Ectodermal cell (in vitro differentiated cells): Measurements from ENCODE around the gene TK2.
A peak's percentile ranks its signal among the peaks of the same experiment; 100 is the strongest.

Experiments used
- H3K27ac ChIP-seq: 2 replicates; pipeline ENCODE4 v1.7.0; 2013; ENCODE audit warnings: mild to moderate bottlenecking, low read depth, low read length; ENCODE audit not compliant: insufficient read depth, poor library complexity, severe bottlenecking
- H3K27me3 ChIP-seq: 2 replicates; pipeline ENCODE4 v1.7.0; 2013; ENCODE audit warnings: mild to moderate bottlenecking, low read length; ENCODE audit not compliant: insufficient read depth, control insufficient read depth, poor library complexity, severe bottlenecking
- H3K36me3 ChIP-seq: one replicate; pipeline ENCODE4 v1.7.0; 2013; ENCODE audit warnings: low read length; ENCODE audit not compliant: control insufficient read depth, insufficient read depth
- H3K4me1 ChIP-seq: one replicate; pipeline ENCODE4 v1.7.0; 2013; ENCODE audit warnings: low read length; ENCODE audit not compliant: control insufficient read depth, insufficient read depth
- H3K4me3 ChIP-seq: 2 replicates; pipeline ENCODE4 v1.7.0; 2013; ENCODE audit warnings: low read depth, low read length, control low read depth; ENCODE audit not compliant: insufficient read depth
- H3K9me3 ChIP-seq: 2 replicates; pipeline ENCODE4 v1.7.0; 2013; ENCODE audit warnings: mild to moderate bottlenecking, low read length, moderate library complexity; ENCODE audit not compliant: control insufficient read depth
- WGBS, 2 experiments: methylation state at CpG; one replicate each; pipeline ENCODE4 v1.1.7; 2013; ENCODE audit warnings: missing lambda C conversion rate in 2 of 2; 5-methylcytosine and 5-hydroxymethylcytosine counted together

TK2 gene

DNA sequence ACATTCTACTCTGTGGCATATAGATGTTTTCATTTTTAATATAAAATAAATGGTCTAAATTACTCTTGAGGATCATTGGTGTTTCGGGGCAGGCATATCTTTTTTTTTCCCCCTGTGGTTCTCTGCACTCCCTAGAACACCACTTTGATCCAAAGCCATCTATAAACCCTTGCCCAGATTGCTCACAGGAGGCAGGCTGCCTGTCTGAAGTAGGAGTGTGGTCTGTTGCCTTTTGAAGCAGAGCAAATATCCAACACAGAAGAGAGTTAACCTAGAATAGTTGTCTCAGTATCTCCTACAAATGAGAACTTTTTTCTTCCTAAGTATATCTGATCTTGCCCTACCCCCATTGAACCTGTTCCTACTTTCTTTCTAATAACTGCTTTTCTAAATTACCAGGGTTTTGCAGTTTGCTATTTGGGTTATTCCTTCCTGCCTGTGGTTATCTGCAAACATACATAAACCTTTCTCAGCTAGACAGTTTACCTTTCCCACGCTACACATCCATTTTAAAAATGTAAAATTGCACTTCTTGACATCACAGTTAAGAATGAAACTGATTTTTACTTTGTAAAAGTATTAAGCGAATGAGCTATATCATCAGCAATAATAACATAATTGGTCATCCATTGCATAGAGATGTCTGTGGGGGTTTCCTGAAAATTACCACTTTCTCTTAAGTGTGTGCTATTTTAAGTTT is 11.6 kb upstream of the TK2 start:
- no peak overlapping the region for H3K4me3 ChIP-seq
- H3K9me3 ChIP-seq: no peaks in the 10 kb centered on the region
- H3K27me3 ChIP-seq: no peaks in the 10 kb centered on the region
- 97 to 100% methylated on average over 2 to 3 of the region's 3 CpGs for whole genome bisulfite sequencing, 2 experiments
- no peak overlapping the region for H3K27ac ChIP-seq
- H3K36me3 ChIP-seq: no peaks in the 10 kb centered on the region
- no peaks in the 10 kb centered on the region for H3K4me1 ChIP-seq

DNA sequence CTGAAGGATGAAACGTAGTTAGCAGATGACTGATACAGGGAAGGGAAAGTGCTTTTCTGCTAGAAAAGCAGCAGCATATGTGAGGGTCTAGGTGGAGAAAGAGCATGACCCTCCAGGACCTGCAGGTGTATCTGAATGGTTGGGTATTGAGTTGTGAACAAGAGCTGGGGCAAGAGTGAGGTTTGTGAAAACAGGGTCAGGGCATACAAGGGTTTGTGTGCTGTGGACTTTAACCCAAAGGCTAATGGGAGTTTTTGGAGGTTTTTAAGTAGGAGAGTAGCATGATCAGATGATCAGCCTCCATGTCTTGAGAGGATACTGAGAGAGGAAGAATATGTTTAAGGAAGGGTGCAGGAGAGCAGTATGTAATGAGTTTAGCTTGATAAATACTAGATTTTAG is 10.2 kb upstream of the TK2 start:
- H3K9me3 ChIP-seq: no peaks in the 10 kb centered on the region
- WGBS, 2 experiments: 89 to 90% methylated on average over 1 of the region's 1 CpG
- H3K36me3 ChIP-seq: no peaks in the 10 kb centered on the region
- no peak overlapping the region for H3K27ac ChIP-seq
- H3K27me3 ChIP-seq: no peaks in the 10 kb centered on the region
- H3K4me1 ChIP-seq: no peaks in the 10 kb centered on the region
- no peak overlapping the region for H3K4me3 ChIP-seq

DNA sequence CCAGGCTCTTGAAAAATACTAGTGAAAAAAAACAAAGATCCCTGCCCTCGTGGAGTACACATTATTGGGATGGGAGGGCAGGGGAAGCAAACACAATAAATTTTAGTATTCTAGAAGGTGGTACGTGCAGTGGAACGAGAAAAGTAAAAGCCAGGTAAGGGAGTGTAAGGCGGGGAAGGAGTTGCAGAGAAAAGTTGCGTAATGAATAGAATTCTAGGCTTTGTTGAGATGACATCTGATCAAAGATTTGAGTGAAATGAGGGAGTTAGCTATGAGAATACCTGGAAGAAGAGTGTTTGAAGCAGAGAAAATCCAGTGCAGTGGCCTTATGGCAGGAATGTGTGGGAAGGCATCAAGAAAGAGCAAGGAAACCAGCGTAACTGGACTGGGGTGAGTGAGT is 4.6 kb upstream of the TK2 start:
- Histone ChIP-seq H3K4me3 (no peak overlapping the region), H3K36me3 (no peaks in the 10 kb centered on the region), H3K9me3 (no peaks in the 10 kb centered on the region), H3K4me1 (no peaks in the 10 kb centered on the region), H3K27ac (no peak overlapping the region), H3K27me3 (peaks cover 13% of the 10 kb centered on the region)
- 95 to 98% methylated on average over 6 of the region's 6 CpGs for WGBS, 2 experiments

DNA sequence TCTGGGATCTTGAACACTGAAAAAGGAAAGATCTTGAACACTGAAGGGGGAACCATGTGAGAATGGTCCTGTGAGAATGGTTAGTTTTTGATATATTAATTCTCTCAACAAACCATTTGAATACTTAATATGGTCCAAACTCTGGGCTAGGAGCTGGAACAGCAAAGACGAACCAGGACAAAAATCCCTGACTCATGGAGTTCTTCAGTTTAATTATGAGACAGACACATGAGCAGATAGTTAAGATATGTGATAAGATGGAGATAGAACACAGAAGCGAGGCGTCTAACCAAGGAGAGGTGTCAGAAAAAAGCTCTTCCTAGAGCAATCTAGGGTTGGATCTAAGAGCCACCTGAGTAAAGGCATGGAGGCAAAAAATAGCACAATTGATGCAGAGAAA is 4.1 kb upstream of the TK2 start:
- Histone ChIP-seq H3K27me3 (peaks cover 13% of the 10 kb centered on the region), H3K36me3 (no peaks in the 10 kb centered on the region), H3K27ac (no peak overlapping the region), H3K4me3 (no peak overlapping the region), H3K9me3 (no peaks in the 10 kb centered on the region), H3K4me1 (no peaks in the 10 kb centered on the region)
- 95% methylated on average over 3 of the region's 3 CpGs for WGBS, 2 experiments

DNA sequence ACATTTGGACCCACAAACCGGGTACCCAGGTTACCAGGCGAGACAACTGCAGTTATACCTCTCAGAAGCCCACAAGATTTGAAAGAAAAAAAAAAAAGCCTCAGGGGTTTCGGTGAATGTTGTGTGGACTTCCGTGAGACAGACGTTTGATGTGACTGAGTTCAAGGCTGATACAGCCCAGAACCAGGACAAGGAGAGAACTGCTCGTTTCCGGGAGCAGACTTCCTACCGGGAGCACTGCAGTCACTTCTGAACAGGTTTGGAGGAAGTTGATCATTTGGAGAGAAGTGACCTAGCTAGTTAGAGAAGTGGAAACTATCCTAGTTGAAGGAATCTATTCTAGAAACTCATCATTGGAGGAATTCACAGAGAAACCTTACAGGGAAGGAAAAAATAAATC is 3.3 kb upstream of the TK2 start:
- WGBS, 2 experiments: 90 to 94% methylated on average over 8 of the region's 8 CpGs
- Histone ChIP-seq H3K36me3 (no peaks in the 10 kb centered on the region), H3K4me3 (no peak overlapping the region), H3K9me3 (no peaks in the 10 kb centered on the region), H3K4me1 (no peaks in the 10 kb centered on the region), H3K27ac (no peak overlapping the region), H3K27me3 (peaks cover 13% of the 10 kb centered on the region)

DNA sequence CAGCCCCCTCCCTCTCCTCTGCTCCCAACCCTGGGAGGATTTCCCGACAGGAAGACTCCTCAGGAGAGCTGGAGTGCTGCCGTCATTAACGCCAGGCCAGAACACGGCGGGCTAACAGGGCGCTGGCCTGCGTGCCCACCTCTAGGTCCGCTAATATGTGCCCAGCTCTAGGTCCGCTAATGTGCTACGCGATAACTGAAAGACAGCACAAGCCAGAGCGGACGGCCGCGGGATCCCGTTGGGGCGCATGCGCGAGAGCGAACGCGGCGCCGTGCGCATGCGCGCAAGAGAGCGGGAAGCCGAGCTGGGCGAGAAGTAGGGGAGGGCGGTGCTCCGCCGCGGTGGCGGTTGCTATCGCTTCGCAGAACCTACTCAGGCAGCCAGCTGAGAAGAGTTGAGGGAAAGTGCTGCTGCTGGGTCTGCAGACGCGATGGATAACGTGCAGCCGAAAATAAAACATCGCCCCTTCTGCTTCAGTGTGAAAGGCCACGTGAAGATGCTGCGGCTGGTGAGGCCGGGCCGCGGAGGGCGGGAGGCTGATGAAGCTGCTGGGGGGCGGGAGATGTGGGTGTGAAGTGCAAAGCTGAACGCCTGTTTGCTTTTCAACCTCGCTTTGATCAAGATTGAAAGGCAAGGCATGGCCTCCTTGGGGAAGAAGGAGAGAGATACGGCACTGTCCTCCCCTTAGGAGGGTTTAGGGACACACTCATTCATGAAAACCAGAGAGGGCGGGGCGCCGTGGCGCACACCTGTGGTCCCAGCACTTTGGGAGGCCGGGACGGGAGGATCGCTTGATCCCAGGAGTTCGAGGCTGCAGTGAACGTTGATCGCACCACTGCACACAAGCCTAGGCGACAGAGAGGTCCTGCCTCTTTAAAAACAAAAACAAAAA is 2.6 kb upstream of the TK2 start, which contains the start of gene CKLF:
CKLF (plus strand) TSS at position 291 of the 892 bp plus-strand sequence; CDS start at position 431, 140 bp downstream.
- Histone ChIP-seq H3K36me3 (no peaks in the 10 kb centered on the region), H3K9me3 (no peaks in the 10 kb centered on the region), H3K27me3 (peaks cover 13% of the 10 kb centered on the region), H3K4me3 (peak within 1 kb of the TSS; percentile 45), H3K4me1 (no peaks in the 10 kb centered on the region), H3K27ac (no peak within 1 kb of the TSS)
- 27 to 28% methylated on average over 63 of the region's 63 CpGs for WGBS, 2 experiments

DNA sequence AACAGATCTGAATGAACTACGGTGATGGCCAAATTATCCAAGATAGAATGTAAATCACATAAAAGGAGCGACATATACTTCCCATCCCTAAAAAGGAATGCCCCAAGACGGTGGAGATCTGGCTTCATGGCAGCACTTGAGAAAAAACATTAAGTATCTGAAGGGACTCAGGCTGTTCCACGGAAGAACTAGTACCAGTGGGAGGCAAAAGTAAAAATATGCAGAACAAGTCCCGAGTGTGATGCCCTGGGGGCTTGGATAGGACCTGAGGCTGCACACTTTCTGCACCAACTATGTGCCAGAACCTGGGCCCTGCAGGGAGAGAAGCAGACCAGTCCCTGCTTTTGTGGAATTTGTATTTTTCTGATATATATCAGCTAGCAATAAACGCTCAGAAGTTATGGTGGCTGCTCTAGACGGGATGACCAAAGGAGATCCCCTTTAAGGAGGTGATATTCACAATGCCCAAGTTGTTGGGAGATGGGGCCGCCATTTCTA is 1.9 kb upstream of the TK2 start:
- Histone ChIP-seq H3K27me3 (peaks cover 13% of the 10 kb centered on the region), H3K4me1 (no peaks in the 10 kb centered on the region), H3K9me3 (no peaks in the 10 kb centered on the region), H3K36me3 (no peaks in the 10 kb centered on the region), H3K27ac (no peak overlapping the region), H3K4me3 (peak overlapping the region; percentile 45)
- 75 to 77% methylated on average over 8 of the region's 8 CpGs for WGBS, 2 experiments

DNA sequence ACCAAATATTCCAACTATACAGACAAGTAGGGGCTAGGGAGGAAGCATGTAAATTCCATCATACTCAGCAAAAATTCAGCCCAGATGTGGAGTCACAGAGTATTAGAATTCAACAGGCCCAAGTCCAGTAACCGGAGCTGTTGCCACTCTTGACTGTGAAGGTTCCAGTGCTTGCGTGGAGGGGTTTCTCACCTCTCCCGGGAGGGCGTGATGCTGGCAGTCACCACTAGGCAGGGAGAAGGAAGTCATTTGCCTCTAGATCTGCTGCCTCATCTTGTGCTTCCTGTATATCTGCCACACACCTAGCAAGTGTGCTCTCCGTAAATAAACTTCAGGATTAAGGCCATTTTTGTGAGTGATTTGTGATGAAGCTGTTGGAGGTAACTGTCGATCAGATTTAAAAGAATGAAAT is 1.4 kb upstream of the TK2 start:
- no peaks in the 10 kb centered on the region for H3K36me3 ChIP-seq
- no peaks in the 10 kb centered on the region for H3K4me1 ChIP-seq
- H3K27me3 ChIP-seq: peaks cover 13% of the 10 kb centered on the region
- no peak overlapping the region for H3K4me3 ChIP-seq
- H3K27ac ChIP-seq: no peak overlapping the region
- no peaks in the 10 kb centered on the region for H3K9me3 ChIP-seq
- 87 to 91% methylated on average over 6 of the region's 6 CpGs for WGBS, 2 experiments

DNA sequence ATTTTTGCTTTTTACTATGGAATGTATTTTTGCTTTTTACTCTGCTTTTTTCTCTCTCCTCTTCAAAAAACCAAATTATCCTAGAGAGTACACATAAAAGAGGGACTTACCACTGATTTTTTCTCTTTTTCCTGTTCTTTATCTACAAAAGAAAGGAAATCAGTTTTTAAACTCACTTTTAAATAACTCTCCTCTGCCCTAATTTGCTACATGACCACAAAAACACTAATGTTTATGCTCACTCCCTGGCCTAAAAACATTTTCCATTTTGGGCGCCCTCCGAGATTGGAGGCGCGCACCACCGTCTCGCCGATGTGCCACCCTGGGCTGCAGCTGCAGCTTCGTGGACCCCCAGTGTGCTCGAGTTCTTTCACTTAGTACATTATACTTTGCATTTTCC is 1.1 kb downstream of the TK2 start:
- no peak overlapping the region for H3K27ac ChIP-seq

DNA sequence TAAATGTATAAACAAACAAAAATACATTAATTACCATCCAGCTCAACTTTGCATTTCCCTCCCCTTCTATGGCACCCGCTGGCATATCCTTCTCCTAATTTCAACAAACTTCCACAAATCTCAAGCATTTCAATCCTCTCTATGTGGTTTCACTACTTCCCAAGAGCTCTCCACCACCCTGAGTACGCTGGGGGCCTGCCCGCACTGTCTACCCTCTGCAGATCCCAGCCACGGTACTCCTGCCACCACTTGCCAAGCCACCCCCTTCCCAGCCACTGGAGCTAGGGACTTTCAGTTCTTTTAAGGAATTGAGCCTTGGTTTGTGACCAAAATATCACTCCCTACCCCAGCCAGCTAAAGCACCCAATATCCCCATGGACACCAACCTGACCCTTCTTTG is 1.9 kb downstream of the TK2 start:
- H3K27me3 ChIP-seq: peaks cover 10% of the 10 kb centered on the region
- no peaks in the 10 kb centered on the region for H3K9me3 ChIP-seq
- H3K27ac ChIP-seq: no peak overlapping the region
- whole genome bisulfite sequencing, 2 experiments: 93 to 96% methylated on average over 4 of the region's 4 CpGs
- no peaks in the 10 kb centered on the region for H3K4me1 ChIP-seq
- no peak overlapping the region for H3K4me3 ChIP-seq
- no peaks in the 10 kb centered on the region for H3K36me3 ChIP-seq

More for the DNA sequence above, 1.1 kb downstream of the TK2 start:
- no peaks in the 10 kb centered on the region for H3K4me1 ChIP-seq
- no peaks in the 10 kb centered on the region for H3K9me3 ChIP-seq
- H3K36me3 ChIP-seq: no peaks in the 10 kb centered on the region
- 94 to 97% methylated on average over 9 of the region's 9 CpGs for WGBS, 2 experiments
- peaks cover 13% of the 10 kb centered on the region for H3K27me3 ChIP-seq
- peak overlapping the region; percentile 55 for H3K4me3 ChIP-seq
